ENCODE data around the gene TBC1D32.
"Not testable (repeated sequence)": the region's sequence is repeated elsewhere in the genome, so short reads cannot be mapped to it uniquely, and the experiment has no call there.

Gene TBC1D32

GRCh38 chr6:121110733-121111132 lies 223.5 kb downstream of the TBC1D32 start:
- DNase-seq: no peak

- DNase-seq: no peak
Measured at GRCh38 chr6:121106962-121107361, 227.3 kb downstream of the TBC1D32 start.

DNA sequence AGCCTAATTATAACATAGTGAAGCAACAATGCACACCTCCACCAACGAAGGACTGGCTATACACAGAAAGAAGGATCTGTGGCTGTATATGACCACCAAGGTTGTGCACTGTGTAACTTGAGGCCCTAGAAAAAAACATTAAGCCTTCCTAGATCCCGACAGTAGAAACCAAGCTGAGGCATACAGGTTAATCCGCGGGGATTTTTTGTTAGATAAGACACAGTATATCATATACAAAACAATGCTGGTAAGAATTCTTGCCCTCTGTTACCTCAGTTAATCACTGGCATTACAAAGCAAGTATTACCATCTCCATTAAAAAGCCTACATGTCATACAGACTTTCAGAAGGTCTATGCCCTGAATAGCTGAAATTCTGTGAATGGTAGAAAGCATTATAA lies 228.8 kb downstream of the TBC1D32 start:
- no peak for DNase-seq

GRCh38 chr6:121093928-121094327 lies 240.4 kb downstream of the TBC1D32 start:
- no peak for DNase-seq

- no peak for DNase-seq
Measured at GRCh38 chr6:121090492-121090891, 243.8 kb downstream of the TBC1D32 start.

DNA sequence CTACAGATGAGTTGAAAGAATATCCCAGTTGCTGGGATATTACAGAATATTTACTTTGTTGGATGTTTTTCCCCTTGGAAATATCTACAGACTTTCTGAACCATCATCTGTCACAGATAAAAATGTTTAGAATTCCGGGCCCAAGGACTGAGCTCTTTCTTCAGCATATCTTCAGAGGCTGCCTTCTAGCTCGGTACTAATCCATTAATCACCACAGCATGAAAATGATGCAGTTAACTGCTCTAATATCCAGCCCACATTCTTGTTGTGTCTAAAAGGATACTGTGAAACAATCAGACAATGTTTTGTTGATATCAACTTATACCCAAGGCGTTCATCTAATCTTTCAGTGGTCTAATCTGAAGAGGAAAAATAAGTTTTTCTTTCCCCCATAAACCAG lies 247.4 kb downstream of the TBC1D32 start:
- DNase-seq: no peak

DNA sequence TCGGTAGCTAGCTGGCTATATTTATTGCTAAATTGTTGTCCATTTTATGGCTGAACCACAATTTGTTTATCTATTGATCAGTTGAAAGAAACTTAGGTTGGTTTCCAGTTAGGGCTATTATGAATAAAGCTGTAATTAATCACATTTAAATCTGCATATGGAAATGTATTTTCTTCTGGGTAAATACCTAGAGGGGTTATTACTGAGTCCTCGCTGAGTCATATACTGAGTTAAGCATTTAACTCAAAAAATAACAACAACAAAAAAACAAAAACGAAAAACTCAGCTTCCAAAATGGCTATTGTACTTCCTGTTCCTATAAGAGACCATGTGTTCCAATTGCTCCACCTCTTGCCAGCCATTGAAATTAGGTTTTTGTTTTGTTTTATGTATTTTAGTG lies 258.2 kb downstream of the TBC1D32 start:
- DNase-seq: no peak

DNA sequence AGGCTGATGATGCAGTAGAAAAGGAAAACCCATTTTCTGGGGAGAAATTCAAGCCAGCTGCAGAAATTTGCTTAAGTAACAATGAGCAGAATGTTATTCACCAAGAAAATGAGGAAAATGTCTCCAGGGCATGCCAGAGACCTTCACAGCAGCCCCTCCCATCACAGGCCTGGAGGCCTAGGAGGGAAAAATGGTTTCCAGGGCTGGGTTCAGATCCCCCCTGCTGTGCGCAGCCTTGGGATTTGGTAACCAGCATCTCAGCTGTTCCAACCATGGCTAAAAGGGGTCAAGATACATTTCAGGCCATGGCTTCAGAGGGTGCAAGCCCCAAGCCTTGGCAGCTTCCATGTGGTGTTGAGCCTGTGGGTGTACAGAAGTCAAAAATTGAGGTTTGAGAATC lies 265.5 kb downstream of the TBC1D32 start:
- not testable (repeated sequence) for DNase-seq

- DNase-seq: no peak
Measured at GRCh38 chr6:121067381-121067780, 266.9 kb downstream of the TBC1D32 start.

DNA sequence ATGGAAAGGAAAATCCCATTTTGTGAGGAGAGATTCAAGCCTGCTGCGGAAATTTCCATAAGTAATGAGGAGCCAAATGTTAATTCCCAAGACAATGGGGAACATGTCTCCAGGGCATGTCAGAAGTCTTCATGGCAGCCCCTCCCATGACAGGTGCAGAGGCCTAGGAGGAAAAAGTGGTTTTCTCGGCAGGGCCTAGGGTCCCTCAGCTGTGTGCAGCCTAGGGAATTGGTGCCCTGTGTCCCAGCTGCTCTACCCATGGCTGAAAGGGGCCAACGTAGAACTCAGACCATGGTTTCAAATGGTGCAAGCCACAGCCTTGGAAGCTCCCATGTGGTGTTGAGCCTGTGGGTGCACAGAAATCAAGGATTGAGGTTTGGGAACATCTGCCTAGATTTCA lies 269.9 kb downstream of the TBC1D32 start:
- DNase-seq: no peak

- DNase-seq: no peak
Measured at GRCh38 chr6:121055572-121056163, 278.6 kb downstream of the TBC1D32 start.

GRCh38 chr6:121048593-121048992 lies 285.7 kb downstream of the TBC1D32 start:
- DNase-seq: not testable (repeated sequence)

DNA sequence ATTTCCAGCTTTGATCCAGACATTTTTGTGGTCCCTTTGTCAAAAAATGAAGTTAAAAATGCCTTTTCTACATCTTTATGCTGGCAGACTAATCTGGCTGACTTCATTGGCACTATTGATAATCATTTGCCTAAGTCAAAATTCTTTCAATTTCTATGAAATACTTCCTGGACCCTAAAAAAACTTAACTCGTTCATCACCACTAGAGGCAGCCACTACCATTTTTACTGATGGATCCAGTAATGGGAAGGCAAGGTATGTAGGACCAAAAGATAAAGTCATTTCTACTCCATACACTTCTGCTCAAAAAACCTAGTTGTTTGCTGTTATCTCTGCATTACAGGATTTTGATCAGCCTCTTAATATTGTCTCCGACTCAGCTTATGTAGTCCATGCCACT lies 289.4 kb downstream of the TBC1D32 start:
- not testable (repeated sequence) for DNase-seq

DNA sequence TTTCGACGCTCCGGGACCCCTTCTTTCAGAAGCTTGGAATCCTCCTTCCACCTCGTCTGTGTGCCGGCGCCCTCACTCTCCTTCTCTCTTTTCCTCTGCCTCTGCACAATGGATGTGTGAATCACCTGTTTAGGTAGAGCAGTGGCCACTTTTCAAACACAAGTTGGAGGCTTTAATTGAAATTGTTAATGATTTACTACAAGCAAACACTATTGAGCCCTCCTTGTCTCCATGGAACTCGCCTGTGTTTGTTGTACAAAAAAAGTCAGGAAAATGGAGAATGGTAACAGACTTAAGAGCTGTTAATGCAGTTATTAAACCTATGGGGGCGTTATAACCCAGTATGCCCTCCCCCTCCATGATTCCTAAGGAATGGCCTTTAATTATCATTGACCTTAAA lies 290.6 kb downstream of the TBC1D32 start:
- not testable (repeated sequence) for DNase-seq

- not testable (repeated sequence) for DNase-seq
Measured at GRCh38 chr6:121043211-121043610, 291.1 kb downstream of the TBC1D32 start.

DNA sequence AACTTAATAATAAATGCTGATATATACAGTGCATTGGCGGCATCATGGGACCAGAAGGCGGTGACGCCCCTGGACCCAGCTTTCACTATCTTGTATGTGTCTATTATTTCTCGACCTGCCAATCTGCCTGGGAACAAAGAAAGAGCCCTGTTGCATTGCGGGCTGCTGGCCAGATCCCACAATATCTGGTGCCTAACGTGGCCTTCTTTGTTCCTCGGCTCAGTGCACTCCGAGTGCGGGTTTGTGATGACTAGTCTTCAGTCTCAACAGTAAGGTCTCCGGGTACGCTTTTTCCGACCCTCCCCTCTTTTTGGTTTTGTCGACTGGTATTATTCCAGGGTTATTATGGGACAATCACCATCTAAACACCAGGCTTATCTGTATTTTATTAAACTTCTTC lies 291.5 kb downstream of the TBC1D32 start:
- no peak for DNase-seq

DNA sequence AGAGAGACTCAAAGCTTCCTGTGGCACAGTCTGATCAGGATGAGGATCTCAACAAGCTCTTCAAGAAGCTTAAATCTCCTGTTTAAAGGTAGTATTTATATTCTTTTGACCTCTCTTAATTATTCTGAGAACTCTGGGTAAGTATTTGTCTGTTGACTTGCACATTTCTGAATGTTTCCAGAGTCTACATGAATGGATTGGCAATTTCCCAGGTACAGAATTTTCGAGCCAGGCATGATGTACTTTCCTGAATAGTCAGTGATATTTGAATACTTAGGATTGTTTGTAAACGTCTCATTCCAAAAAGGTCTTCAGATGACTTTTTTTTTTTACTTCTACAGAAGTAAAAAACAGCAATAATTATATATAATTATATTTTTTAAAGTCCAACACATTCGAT lies 293.4 kb downstream of the TBC1D32 start:
- DNase-seq: no peak

DNA sequence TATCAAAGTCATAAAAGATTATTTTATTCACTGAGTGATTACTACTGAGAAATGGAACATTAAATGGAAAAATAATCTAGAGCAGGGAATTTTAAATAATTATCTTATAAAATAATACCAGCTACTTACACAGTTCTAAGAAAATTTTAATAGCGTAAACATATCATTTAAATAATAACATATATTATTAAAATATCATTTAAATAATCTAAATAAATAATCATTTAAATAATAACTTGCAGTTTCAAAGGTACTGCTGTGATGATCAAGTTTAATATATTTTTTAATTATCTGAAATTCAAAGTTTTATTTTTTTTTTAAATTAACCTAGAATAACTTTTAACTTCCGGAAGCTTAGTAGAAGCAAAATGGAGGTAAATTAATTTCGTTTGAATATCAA lies 301.2 kb downstream of the TBC1D32 start:
- no peak for DNase-seq

- DNase-seq: no peak
Measured at GRCh38 chr6:121032268-121033006, 301.8 kb downstream of the TBC1D32 start.

Measured in GDM1 (cell line).